Left hindlimb (tissue), 1 donor: Measurements from ENCODE around the gene AS3MT.
"Not testable (repeated sequence)": the region's sequence is repeated elsewhere in the genome, so short reads cannot be mapped to it uniquely, and the experiment has no call there.

Experiments
- DNase-seq: peaks from one replicate; pipeline ENCODE4 v3.0.0-alpha.2; 2018

Gene AS3MT

GRCh38 chr10:102923601-102924000, 54.3 kb downstream of the AS3MT start:
- DNase-seq = no peak

DNA sequence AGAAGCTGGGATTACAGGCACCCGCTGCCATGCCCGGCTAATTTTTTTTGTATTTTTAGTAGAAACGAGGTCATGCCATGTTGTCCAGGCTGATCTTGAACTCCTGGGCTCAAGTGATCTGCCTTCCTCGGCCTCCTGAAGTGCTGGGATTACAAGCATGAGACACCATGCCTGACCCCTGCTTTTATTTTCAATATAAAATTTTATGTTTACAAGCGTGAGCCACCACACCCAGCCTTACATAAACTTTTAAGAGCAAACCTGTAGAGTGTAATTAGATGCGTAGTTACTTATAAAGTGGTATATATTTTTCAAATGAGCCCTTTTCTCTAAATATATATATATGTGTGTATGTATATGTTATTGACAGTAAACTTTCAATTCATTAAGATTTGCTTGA, 57.6 kb downstream of the AS3MT start:
- no peak for DNase-seq

DNA sequence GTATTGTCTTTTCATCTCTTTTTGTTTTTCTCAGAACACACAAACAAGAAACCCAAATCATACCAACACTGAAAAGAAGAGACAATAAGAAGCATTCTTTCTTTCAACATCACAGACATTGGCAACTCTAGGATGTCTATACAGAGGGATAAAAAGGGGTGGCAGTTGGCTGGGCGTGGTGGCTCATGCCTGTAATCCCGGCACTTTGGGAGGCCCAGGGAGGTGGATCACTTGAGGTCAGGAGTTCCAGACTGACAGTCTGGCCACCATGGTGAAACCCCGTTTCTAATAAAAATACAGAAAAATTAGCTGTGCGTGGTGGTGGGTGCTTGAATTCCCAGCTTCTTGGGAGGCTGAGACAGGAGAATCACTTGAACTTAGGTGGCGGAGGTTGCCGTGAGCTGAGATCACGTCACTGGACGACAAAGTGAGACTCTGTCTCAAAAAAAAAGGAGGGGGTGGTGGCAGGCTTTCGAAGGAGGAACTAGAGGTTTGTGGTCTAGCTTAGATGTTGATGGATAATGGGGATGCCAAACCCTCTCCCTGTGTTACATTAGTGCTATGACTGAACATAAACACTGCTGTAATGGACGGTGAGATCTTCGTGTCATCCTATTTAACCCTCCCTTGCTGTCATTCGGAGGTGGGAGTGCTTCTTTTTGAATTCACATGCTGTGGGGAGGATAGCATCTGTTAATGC, 58.2 kb downstream of the AS3MT start:
- no peak for DNase-seq

GRCh38 chr10:102928442-102928841, 59.2 kb downstream of the AS3MT start:
- DNase-seq = not testable (repeated sequence)

- no peak for DNase-seq
Observed at GRCh38 chr10:102930720-102931119, 61.5 kb downstream of the AS3MT start.

- DNase-seq = no peak
Observed at GRCh38 chr10:102931643-102932042, 62.4 kb downstream of the AS3MT start.

DNA sequence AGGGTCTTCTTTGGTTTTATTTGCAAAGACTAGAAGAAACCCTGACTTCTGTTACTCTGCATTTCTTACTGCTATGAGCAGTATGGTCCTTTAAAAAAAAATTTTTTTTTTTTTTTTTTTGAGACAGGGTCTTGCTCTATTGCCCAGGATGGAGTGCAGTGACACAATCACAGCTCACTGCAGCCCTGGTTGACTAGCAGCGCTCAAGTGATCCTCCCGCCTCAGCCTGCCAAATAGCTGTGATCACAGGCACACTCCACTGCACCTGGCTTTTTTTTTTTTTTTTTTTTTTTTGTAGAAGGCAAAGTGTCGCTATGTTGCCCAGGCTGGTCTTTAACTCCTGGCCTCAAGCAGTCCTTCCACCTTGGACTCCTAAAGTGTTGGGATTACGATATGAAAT, 66.2 kb downstream of the AS3MT start:
- no peak for DNase-seq

DNA sequence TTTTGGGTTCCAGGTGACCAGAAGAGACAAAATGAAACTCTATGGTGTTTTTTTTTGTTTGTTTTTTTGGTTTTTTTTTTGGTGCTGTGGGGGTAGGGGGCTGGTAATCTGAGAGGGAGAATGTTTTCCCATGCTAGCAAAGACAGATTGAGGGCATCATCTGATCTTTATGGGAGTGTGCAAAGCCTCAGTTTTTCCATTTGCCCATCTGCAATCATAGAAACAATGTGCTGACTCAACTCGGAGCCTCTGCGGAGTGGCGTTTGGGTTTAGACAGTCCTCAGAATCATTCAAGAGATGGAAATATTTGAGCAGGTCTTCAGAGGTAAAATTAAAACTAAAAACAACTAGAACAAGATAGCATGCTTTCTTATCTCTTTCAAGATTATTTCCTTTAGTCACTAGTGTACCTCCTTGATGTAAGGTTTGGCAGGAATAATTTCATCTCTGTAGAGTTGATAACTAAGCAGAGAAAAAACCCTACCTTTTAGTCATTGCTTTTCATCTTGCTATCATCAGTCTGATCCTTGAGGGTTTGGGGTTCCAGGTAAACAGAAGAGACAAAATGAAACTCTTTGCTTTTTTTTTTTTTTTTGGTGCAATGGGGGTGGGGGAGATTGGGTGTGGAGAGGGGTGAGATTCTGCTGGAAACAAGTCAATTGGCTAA, 66.8 kb downstream of the AS3MT start:
- DNase-seq = no peak

- no peak for DNase-seq
Observed at GRCh38 chr10:102941401-102941800, 72.1 kb downstream of the AS3MT start.

DNA sequence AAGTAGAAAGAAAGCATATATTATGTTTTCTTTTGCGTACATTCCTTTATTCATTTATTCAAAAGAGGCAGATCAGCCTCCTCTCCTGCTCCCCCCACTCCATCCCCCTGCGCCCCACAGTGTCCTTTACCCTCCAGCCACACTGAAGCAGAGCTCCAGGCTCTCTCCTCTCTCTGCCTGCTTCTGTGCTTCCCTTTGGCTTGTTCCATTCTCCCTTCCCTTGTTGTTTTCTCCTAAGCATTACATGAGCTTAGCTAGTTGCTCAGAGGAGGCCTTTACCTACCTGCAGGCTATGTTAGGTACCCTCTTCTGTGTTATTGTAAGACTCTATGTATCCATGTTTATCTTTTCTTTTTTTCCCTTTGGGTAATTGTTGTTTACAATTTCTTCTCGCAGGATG, 76.2 kb downstream of the AS3MT start:
- DNase-seq = no peak

GRCh38 chr10:102945962-102946361, 76.7 kb downstream of the AS3MT start:
- DNase-seq = no peak

GRCh38 chr10:102946992-102947391, 77.7 kb downstream of the AS3MT start:
- DNase-seq = no peak

DNA sequence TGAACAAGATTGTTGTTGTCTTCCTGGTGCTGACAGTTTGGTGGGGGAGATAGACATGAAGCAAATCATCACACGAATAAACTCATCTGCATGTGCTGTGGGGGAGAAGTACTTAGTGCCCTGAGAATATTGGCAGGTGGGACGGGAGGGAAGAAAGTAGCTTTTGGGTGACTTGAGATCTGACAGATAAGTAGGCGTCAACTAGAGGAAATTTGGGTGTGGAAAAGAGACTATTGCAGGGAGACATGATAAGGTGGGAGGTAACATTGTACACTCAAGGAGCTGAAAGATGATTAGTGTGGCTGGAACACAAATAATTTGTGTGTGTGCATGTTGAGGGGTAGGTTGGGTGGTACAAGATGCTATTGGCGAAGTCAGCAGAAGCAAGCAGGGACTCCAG, 78.9 kb downstream of the AS3MT start:
- no peak for DNase-seq

GRCh38 chr10:102948786-102949185, 79.5 kb downstream of the AS3MT start:
- DNase-seq = no peak

- DNase-seq = no peak
Observed at GRCh38 chr10:102949916-102950315, 80.6 kb downstream of the AS3MT start.

DNA sequence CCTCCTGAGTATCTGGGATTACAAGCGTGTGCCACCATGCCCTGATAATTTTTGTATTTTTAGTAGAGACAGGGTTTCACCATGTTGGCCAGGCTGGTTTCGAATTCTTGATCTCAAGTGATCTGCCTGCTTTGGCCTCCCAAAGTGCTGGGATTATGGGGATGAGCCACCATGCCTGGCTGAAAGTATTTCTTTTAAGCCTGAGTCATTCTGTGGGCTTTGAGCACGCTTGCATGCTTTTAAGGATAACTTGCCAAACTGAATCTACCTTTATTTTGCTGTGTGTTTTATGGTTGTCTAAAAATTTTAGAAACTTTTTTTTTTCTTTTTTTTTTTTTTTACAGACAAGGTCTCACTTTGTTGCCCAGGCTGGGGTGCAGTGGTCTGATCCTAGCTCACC, 82.0 kb downstream of the AS3MT start:
- no peak for DNase-seq
